ENCODE data around the gene OPHN1. TPM values are rescaled to one million over a fixed set of nuclear protein-coding genes. Genes with fewer than 3 reads are reported as not detected.

OPHN1 gene
- polyA plus RNA-seq, 1 experiment, result 5.9 TPM

DNA sequence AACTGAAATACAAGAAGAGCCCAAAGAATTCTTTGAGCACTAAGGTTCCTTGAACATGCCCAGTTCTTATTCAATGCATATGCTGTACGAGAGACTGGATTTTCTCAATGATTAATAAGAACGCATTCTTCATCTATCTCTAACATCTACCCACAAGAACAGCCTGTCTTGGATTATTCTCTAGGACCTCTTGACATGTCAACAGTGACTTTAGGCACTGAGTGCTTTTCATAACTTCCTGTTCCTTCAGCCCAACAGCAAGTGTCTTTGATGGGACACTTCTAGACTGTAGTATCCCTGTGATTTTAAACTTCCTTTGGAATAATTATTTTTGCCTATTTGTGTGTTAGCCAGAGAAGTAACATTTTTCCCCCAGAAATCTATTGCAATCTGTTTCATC is 69.3 kb downstream of the OPHN1 start:
- DNase-seq (ENCODE audit: low read depth), result no peak
- Histone ChIP-seq H3K4me3 (ENCODE audit: low read depth, low read length) (no peak overlapping the region), H3K36me3 (ENCODE audit: control insufficient read depth, insufficient read depth, low read length) (no peaks in the 10 kb centered on the region), H3K27me3 (ENCODE audit: control insufficient read depth, insufficient read depth, low read length) (no peaks in the 10 kb centered on the region)
- POLR2A ChIA-PET, result no interaction called here
- TF ChIP-seq, protein P1, sequence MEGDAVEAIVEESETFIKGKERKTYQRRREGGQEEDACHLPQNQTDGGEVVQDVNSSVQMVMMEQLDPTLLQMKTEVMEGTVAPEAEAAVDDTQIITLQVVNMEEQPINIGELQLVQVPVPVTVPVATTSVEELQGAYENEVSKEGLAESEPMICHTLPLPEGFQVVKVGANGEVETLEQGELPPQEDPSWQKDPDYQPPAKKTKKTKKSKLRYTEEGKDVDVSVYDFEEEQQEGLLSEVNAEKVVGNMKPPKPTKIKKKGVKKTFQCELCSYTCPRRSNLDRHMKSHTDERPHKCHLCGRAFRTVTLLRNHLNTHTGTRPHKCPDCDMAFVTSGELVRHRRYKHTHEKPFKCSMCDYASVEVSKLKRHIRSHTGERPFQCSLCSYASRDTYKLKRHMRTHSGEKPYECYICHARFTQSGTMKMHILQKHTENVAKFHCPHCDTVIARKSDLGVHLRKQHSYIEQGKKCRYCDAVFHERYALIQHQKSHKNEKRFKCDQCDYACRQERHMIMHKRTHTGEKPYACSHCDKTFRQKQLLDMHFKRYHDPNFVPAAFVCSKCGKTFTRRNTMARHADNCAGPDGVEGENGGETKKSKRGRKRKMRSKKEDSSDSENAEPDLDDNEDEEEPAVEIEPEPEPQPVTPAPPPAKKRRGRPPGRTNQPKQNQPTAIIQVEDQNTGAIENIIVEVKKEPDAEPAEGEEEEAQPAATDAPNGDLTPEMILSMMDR (IDR thresholded peaks at IDR 0.05; ENCODE audit: insufficient read depth, low read depth, low read length), result no peak
- CTCF ChIA-PET, result no interaction called here

DNA sequence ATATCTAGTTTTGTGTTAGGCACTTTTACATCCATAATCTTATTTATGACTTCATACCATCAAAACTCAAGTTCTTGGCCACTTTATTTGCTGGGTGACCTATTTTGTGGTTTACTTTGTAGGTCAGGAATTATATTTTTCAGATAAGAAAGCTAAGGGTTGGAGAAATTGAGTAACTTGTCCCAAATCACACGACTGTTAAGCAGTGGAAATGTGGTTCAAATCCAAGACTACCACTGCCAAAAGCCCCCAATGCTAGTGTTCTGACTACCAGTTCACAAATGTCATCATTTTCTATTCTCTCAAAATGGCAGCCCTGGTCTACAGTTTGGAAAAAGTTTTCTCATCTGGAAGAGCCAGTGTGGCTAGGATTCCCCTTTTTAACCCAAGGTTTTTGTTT is 74.6 kb downstream of the OPHN1 start:
- POLR2A ChIA-PET, result no interaction called here
- Histone ChIP-seq H3K27me3 (ENCODE audit: control insufficient read depth, insufficient read depth, low read length) (no peaks in the 10 kb centered on the region), H3K4me3 (ENCODE audit: low read depth, low read length) (no peak overlapping the region), H3K36me3 (ENCODE audit: control insufficient read depth, insufficient read depth, low read length) (no peaks in the 10 kb centered on the region)
- DNase-seq (ENCODE audit: low read depth), result no peak
- CTCF ChIA-PET, result interaction anchor here (0.6 kb wide), 1 partner anchor 175 kb away, joined by 6 read pairs; no protein-coding TSS in a partner anchor
- TF ChIP-seq, protein P1 (IDR thresholded peaks at IDR 0.05; ENCODE audit: insufficient read depth, low read depth, low read length), result no peak

GRCh38 chrX:68355629-68355920 is 77.7 kb downstream of the OPHN1 start:
- DNase-seq (ENCODE audit: low read depth), result no peak
- Histone ChIP-seq H3K36me3 (ENCODE audit: control insufficient read depth, insufficient read depth, low read length) (no peaks in the 10 kb centered on the region), H3K27me3 (ENCODE audit: control insufficient read depth, insufficient read depth, low read length) (no peaks in the 10 kb centered on the region), H3K4me3 (ENCODE audit: low read depth, low read length) (no peak overlapping the region)
- POLR2A ChIA-PET, result no interaction called here
- CTCF ChIA-PET, result interaction anchor here (0.6 kb wide), 1 partner anchor 22 kb away, joined by 4 read pairs; no protein-coding TSS in a partner anchor
- TF ChIP-seq, protein P1 (IDR thresholded peaks at IDR 0.05; ENCODE audit: insufficient read depth, low read depth, low read length), result no peak

DNA sequence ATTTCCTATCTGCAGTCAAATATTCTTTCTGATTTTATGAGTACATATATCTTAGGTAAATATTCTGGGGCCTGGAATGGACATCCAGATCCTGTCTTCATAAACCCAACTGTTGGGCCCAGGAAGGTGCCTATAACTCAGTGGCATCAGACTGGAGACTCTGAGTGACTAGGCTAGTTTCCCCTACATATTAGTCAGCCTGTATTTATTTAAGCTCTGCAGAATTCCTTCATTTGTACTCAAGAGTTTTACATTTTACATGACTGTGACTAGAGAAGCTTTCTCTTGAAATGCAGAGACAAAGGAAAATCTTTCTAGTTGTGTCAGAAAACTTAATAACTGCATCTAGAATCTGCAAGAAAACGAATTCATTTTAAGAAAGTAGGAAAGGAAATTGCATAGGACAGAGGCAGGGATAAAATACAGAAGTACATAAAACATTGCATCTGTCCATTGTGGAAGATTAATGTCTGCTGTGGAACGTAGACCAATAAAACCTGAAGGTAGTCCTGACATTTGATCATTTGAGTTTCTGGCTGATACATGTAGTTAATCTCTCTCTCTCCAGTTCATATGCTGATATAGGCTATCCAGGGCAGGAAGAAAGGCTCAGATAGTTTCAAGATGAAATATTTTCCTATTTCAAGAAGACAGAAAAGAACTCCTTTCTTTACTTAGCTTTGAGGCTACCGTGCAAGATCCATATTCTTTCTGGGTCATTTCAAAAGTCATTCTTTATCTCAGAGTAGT is 78.2 kb downstream of the OPHN1 start:
- no peak overlapping the region for H3K4me3 ChIP-seq (ENCODE audit: low read depth, low read length)
- TF ChIP-seq, protein P1 (IDR thresholded peaks at IDR 0.05; ENCODE audit: insufficient read depth, low read depth, low read length), result no peak
- no peak for DNase-seq (ENCODE audit: low read depth)
- CTCF ChIA-PET, result no interaction called here
- no peaks in the 10 kb centered on the region for H3K27me3 ChIP-seq (ENCODE audit: control insufficient read depth, insufficient read depth, low read length)
- no peaks in the 10 kb centered on the region for H3K36me3 ChIP-seq (ENCODE audit: control insufficient read depth, insufficient read depth, low read length)
- POLR2A ChIA-PET, result no interaction called here

DNA sequence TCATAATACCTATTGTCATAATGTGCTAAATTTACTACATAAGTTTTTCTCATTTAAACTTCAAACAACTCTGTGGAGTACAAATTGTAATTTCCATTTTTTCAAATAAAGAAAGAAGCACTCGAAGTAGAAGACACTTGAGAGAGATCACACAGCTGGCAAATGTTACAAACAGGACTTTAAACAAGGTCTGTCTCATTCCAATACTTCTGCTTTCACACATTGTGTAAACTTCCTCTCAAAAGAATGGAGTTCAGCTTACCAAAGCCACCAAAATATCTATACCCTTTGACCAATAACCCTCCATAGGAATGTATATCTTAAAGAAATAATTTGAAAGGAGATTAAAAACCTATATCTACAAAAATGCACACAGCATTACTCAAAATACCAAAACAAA is 88.3 kb downstream of the OPHN1 start:
- ChIA-PET POLR2A (no interaction called here), CTCF (no interaction called here)
- Histone ChIP-seq H3K27me3 (ENCODE audit: control insufficient read depth, insufficient read depth, low read length) (no peaks in the 10 kb centered on the region), H3K4me3 (ENCODE audit: low read depth, low read length) (no peak overlapping the region), H3K36me3 (ENCODE audit: control insufficient read depth, insufficient read depth, low read length) (no peaks in the 10 kb centered on the region)
- TF ChIP-seq, protein P1 (IDR thresholded peaks at IDR 0.05; ENCODE audit: insufficient read depth, low read depth, low read length), result no peak
- DNase-seq (ENCODE audit: low read depth), result no peak

Data from BJ (cell line).